BJ (cell line): ENCODE data around the gene LYPD3. TPM values are rescaled to one million over a fixed set of nuclear protein-coding genes. Genes with fewer than 3 reads are reported as not detected.
"Not testable (repeated sequence)": the region's sequence is repeated elsewhere in the genome, so short reads cannot be mapped to it uniquely, and the experiment has no call there.

Experiments used
- CTCF ChIA-PET: fragments of 350-600 bp; formaldehyde crosslinking; extraction: SDS; loops from one replicate; lab custom pipeline; 2021; ENCODE audit warnings: antibody characterized with exemption, inconsistent platforms; lab: Yijun Ruan, JAX
- POLR2A ChIA-PET: fragments of 300-600 bp; sonication (Branson Sonifier 250); formaldehyde crosslinking; extraction: SDS; loops from one replicate; lab custom pipeline; 2021; ENCODE audit warnings: antibody characterized with exemption; lab: Charles Lee
- DNase-seq: peaks from one replicate; pipeline ENCODE4 v3.0.0-alpha.2; 2011; ENCODE audit warnings: low read depth
- H3K27me3 ChIP-seq: 2 replicates; pipeline ENCODE4 v1.6.0; 2011; ENCODE audit warnings: low read length; ENCODE audit not compliant: control insufficient read depth, insufficient read depth
- H3K36me3 ChIP-seq: 2 replicates; pipeline ENCODE4 v1.5.1; 2011; ENCODE audit warnings: low read length; ENCODE audit not compliant: control insufficient read depth, insufficient read depth
- H3K4me3 ChIP-seq: 2 replicates; pipeline ENCODE4 v1.5.1; 2011; ENCODE audit warnings: low read depth, mild to moderate bottlenecking, control low read depth, low read length
- CTCF ChIP-seq: IDR thresholded peaks from 2 replicates; pipeline ENCODE4 v1.5.1; 2011; ENCODE audit warnings: low read depth, mild to moderate bottlenecking, control low read depth, inconsistent platforms, low read length, moderate library complexity; ENCODE audit not compliant: insufficient read depth
- polyA plus RNA-seq: library from polyadenylated mRNA; depleted of rRNA; stranded (reverse); fragments of >200 nt; gene quantifications from 2 replicates; pipeline ENCODE4 v1.2.3, GENCODE V29; 2011

The LYPD3 gene
- polyA plus RNA-seq, 1 experiment: 0.70 TPM

- TF ChIP-seq CTCF: no peak
- CTCF ChIA-PET: interaction anchor here (0.6 to 7.6 kb wide), 6 partner anchors 9 to 762 kb away, joined by 3 to 214 read pairs (median 4); partner anchors contain the start of gene PHLDB3
- no peaks in the 10 kb centered on the region; the same call in 1 of the 2 replicates for H3K27me3 ChIP-seq
- no peak for DNase-seq
- H3K4me3 ChIP-seq: no peak overlapping the region
- POLR2A ChIA-PET: no interaction called here
- no peaks in the 10 kb centered on the region for H3K36me3 ChIP-seq
These were observed 20.0 kb downstream of the LYPD3 start for GRCh38 chr19:43445426-43445825.

- ChIA-PET CTCF (interaction anchor here (0.9 to 7.6 kb wide), 4 partner anchors 9 to 123 kb away, joined by 3 to 214 read pairs (median 4); no protein-coding TSS in a partner anchor), POLR2A (no interaction called here)
- Histone ChIP-seq H3K36me3 (no peaks in the 10 kb centered on the region), H3K4me3 (no peak overlapping the region), H3K27me3 (no peaks in the 10 kb centered on the region; the same call in 1 of the 2 replicates)
- no peak for DNase-seq
- TF ChIP-seq CTCF: no peak
These were observed 20.7 kb downstream of the LYPD3 start for GRCh38 chr19:43444531-43445287.

GRCh38 chr19:43444091-43444490 lies 21.3 kb downstream of the LYPD3 start:
- POLR2A ChIA-PET, DNase-seq, H3K36me3 ChIP-seq, H3K4me3 ChIP-seq, H3K27me3 ChIP-seq: not testable (repeated sequence)
- CTCF ChIA-PET: interaction anchor here (1.4 to 7.6 kb wide), 2 partner anchors 75 to 82 kb away, joined by 5 to 214 read pairs; no protein-coding TSS in a partner anchor

DNA sequence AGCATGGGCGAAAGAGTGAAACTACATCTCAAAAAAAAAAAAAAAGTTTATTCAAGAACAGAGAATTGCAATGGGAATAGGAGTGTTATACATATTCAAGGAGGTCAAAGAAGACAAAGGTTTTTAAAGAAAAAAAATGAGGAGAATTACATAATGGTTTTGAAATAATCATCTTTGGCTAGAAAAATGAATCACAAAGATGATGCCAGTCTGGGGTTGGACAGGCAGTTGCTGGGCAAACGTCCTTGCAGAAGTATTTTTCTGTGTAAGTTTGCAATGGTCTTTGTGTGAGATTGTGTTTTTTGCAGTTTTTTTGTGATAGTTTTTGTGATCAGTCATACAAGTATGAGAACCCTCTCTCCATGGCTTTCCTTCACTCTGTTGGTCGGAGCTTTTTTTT lies 23.7 kb downstream of the LYPD3 start:
- Histone ChIP-seq H3K27me3 (no peaks in the 10 kb centered on the region; the same call in 1 of the 2 replicates), H3K4me3 (no peak overlapping the region), H3K36me3 (no peaks in the 10 kb centered on the region)
- POLR2A ChIA-PET: no interaction called here
- CTCF ChIA-PET: interaction anchor here (0.9 to 1.2 kb wide), 2 partner anchors 9 kb away, joined by 4 to 5 read pairs; no protein-coding TSS in a partner anchor
- DNase-seq: no peak
- no peak for TF ChIP-seq CTCF

GRCh38 chr19:43439709-43440063 lies 25.7 kb downstream of the LYPD3 start:
- Histone ChIP-seq H3K27me3 (peaks cover 2% of the 10 kb centered on the region), H3K4me3 (no peak overlapping the region), H3K36me3 (no peaks in the 10 kb centered on the region)
- DNase-seq: no peak
- TF ChIP-seq CTCF: no peak
- CTCF ChIA-PET: interaction anchor here (0.6 to 5.9 kb wide), 8 partner anchors 8 to 317 kb away, joined by 3 to 36 read pairs (median 4); no protein-coding TSS in a partner anchor
- POLR2A ChIA-PET: no interaction called here
